Stimulated activated CD8-positive, alpha-beta memory T cell treated with anti-CD3 and anti-CD28 coated beads, Interleukin-15, amount 100 ng/mL, for 4 hours (primary cell): ENCODE results near the gene TTC5.
"Not testable (repeated sequence)": the region's sequence is repeated elsewhere in the genome, so short reads cannot be mapped to it uniquely, and the experiment has no call there.

Experiments
- DNase-seq, 2 donors: peaks; one replicate each; pipeline ENCODE4 v3.0.0-alpha.2; 2020; ENCODE audit warnings: low read depth in 2 of 2

The TTC5 gene

DNA sequence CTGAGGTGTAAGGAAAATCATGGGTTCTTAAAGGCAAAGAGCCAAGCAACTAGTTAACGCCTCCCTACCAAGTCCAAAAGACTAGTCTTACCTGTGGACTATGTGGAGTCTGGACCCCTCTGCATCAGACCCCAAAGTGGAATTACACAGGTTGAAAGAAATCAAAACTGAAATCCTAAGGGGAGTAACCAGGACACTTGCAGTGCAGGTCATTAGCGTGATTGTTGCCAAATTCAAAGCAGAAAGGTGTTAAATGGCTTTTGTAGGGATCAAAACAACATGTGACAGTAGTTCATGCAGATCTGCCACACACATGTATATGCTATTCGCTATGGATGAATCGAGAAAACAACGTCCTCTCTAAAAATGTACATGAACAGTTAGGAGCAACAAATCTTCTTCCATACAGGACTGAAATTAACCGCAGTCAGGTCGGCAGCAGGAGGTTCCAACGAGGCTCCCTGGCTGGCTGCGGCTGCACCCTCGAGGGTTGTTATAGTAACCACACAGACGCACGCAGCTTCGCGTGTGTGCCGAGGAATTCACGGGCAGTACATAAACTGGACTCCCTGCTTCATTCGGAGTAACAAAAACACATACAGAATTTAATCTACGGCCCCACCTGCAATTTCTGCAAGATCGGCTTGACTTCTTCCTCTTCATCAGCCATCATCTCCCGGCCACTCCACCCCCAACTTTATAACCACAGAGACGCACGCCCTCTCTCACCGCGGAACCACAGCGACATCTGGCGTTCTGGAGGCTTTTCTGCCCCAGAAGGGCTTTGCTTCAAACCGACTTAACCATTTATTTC, at the start of gene TTC5:
Gene TTC5 (minus strand): TSS at position 687 of the 814 bp plus-strand sequence. CDS start 14 bp downstream, at position 673.
- peak; percentile 75 to 81 for DNase-seq

DNA sequence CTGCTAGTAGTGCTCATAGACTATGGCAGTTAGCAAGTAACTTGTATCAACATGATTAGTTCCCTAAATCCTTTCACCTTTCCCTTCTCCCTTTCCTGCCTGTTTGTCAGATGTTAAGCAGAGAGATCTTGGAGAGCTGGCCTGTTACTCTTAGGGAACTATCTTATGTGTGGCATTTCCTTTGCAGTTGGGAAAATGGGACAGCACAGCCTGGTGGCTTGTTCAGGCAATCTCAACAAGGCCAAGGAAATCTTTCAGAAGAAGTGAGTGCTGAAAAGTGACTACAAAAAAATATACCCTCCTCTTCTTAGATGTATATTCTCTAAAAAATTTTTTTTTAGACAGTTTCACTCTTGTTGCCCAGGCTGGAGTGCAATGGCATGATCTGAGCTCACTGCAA, 45.1 kb upstream of the TTC5 start:
- no peak for DNase-seq

DNA sequence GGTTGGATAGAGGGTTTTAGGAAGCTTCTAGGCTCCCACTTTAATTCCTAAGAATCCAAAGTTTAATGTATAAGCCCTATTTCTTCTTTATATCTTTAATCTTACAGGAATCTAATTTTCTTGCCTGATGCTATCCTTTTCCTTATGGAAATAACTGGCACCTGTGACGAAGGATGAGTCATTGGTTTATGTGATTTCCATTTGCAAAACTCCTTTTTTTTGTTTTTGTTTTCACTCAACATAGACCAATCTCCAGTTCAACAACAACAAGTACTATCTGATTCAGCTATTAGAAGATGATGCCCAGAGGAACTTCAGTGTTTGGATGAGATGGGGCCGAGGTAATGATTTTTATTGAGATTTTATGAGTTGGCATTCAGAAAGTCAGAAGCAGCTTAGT, 44.5 kb upstream of the TTC5 start:
- DNase-seq, result no peak

GRCh38 chr14:20347747-20348146, 42.0 kb upstream of the TTC5 start:
- DNase-seq, result no peak

- DNase-seq, result no peak
Observed at GRCh38 chr14:20346713-20347112, 41.0 kb upstream of the TTC5 start.

- no peak for DNase-seq
Observed at GRCh38 chr14:20345366-20345765, 39.6 kb upstream of the TTC5 start.

DNA sequence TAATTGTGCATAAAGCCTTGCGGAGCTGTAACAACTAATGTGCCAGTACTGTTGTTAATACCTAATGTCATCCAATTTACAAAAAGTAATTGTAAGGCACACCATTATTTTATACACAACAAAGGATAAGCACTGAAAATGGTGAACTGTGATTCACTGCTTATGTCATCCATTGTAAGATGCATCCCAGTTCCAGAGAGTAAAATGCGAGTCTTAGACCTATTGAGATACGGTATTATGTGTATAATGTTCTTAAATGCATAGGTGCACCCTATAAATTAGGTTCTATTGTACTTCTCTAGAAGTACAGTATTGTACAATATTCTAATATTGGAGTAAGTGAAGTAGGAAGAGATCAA, 38.1 kb upstream of the TTC5 start:
- DNase-seq, result no peak

DNA sequence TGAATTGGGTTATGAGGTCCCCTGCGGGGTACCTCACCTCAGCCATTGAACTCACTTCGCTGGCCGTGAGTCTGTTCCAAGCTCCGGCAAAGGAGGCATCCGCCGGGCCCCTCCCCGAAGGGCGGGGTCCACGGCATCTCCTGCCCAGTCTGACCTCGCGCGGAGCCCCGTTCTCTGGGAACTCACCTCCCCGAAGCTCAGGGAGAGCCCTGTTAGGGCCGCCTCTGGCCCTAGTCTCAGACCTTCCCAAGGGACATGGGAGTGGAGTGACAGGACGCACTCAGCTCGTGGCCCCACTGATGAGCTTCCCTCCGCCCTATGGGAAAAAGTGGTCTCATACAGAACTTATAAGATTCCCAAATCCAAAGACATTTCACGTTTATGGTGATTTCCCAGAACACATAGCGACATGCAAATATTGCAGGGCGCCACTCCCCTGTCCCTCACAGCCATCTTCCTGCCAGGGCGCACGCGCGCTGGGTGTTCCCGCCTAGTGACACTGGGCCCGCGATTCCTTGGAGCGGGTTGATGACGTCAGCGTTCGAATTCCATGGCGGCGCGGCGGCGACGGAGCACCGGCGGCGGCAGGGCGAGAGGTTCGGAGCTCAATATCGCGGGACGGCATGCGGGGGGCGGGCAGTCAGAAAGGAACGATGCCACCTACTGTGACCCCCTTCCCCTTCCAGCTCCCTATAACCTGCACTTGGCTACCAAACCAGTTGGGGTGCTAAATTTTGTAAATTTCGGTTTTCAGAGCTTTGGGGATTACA, 37.5 kb upstream of the TTC5 start, which contains the start of gene PARP2:
Gene PARP2 (plus strand): TSS at position 544 of the 770 bp plus-strand sequence. CDS start 7 bp downstream, at position 551.
- peak; percentile 81 to 87 for DNase-seq

GRCh38 chr14:20341646-20342045, 35.9 kb upstream of the TTC5 start:
- no peak for DNase-seq

DNA sequence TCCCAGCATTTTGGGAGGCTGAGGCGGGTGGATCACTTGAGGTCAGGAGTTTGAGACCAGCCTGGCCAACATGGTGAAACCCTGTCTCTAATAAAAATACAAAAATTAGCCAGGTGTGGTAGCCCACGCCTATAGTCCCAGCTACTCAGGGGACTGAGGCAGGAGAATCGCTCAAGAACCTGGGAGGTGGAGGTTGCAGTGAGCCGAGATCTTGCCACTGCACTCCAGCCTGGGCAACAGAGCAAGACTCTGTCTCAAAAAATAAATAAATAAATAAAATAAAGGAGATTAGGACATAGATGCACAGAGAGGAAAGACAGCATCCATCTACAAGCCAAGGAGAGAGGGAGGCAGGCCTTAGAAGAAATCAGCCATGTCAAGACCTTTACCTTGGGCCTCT, 35.3 kb upstream of the TTC5 start:
- DNase-seq, result not testable (repeated sequence)

DNA sequence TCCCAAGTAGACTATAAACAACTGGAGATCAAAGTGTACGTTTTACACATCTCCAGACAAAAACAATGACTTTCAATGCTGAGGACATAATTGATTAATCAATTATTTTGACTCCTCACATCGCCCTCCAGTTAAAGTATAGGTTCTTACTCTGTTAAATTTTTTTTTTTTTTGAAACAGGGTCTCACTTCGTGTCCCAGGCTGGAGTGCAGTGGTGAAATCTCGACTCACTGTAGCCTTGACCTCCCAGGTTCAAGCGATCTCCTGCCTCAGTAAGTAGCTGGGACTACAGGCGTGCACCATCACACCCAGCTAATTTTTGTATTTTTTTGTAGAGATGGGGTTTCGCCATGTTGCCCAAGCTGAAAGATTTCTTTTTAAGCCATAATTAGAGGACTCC, 28.3 kb upstream of the TTC5 start:
- no peak for DNase-seq

DNA sequence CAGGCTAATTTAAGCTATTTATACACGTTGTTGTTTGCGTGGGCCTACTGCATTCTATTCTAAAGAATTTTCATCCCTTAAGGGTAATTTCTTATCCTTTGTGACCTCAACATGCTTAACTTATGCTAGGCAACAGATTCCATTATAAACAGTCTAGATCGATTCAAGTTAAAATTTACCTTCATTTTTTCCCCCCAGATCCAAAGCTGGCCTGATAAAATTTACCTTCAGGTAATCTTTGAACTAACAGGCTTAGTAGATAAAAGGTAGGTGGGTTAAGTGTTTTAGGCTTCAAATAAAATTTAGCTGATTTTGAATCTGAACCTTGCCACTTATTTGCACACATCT, 27.7 kb upstream of the TTC5 start:
- DNase-seq, result no peak

DNA sequence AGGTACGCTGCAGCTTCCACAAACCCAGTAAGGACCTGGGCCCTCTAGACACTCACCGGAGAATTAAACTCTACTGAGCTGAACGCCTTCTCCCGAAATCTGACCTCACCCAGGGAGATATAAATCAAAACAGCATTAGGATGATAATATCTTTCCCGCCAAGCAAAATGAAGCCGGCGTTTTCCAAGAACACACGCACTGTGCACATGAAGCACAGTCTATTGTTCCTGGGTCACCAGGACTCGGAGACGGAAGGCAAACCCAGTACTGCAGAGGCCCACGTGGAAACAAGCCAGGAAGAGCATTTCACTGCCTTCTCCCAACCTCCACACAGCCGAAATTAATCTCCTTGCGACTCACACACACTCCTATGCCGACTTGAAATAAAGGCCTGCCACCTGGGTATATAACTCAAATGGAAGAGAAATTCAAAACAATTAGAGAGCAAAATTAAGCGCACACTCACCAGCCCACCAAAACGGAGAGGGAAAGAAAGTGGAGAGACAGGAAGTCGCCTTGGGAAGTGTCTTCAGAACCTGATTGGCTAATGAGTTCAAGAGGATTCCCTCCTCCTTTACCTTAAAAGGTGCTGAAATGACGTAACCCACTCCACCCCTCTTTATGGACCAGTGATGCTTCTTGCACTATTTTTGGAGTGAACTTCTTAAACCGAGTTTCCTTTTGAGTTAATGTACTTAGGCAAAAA, 27.2 kb upstream of the TTC5 start, which contains the start of gene CCNB1IP1:
Gene CCNB1IP1 (minus strand): TSS at position 492 of the 706 bp plus-strand sequence. CDS start 16,756 bp downstream, outside the sequence.
- DNase-seq, result peak in 1 of 2 donors; percentile 13

DNA sequence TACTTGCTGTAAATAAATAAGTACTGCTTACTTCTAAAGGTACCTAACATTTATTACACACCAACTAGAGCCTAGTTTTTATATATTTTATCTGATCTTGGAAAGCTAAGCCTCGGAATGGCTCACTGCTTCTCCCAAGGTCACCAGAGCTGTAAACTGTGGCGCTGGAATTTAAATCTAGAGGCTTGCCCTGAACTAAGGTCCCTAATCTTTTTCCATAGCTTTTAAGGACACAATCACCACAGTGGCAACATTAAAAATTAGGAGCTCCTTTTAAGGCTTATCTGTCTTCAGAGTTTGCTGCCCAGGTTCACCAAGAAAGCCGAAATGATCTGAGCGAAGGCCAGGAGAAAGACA, 26.7 kb upstream of the TTC5 start:
- DNase-seq, result no peak

DNA sequence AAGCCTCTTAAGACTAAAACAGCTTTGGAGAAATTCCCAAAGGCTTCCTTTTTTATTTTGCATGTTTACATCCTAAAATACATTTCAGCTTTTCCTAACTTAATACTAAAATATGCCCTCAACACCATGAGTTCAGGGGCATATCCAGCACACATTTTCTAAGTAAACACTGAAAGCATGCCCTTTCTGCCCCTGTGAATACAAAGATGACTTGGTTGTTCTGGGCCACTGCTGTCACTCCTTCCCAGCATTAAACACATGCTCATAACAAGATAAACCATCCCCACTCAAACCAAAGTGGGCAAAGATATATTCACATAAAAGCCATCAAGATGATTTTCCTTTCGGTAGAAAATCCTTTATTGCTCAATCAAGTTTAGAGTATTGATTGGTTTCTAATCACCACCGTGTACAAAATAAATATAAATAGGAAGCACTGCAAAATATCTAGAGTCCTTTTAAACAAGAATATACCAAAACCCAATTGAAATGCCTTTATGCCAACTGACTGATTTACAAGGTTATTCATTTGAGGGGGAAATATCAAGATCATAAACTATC, 25.4 kb upstream of the TTC5 start:
- DNase-seq, result no peak

- no peak for DNase-seq
Observed at GRCh38 chr14:20329355-20329754, 23.6 kb upstream of the TTC5 start.

DNA sequence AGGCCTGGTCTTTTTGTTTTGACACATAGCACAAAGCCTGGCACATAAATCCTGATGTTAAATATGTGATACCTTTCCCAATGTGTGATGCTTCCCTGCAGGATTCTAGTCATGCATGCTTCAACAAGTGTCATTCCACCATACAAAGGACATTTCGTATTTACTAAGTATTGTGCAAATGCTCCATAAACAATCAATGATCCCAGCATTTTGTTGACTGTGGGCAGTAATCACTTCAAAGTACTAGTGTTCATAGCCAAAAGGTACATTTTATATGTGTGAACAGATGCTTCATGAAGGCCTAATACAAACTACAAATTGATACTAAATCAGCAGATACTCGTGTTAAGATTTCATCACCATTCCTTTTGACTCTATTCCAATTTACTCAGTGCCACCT, 23.0 kb upstream of the TTC5 start:
- DNase-seq, result no peak

- no peak for DNase-seq
Observed at GRCh38 chr14:20327005-20327869, 21.5 kb upstream of the TTC5 start.

GRCh38 chr14:20317720-20318119, 12.0 kb upstream of the TTC5 start:
- no peak for DNase-seq

GRCh38 chr14:20314026-20314425, 8.3 kb upstream of the TTC5 start:
- no peak for DNase-seq

- no peak for DNase-seq
Observed at GRCh38 chr14:20306079-20306423, 300 bp upstream of the TTC5 start.
